Panc1 (cell line): ENCODE measurements around the gene GOLGB1.

Experiments used
- POLR2AphosphoS5 ChIP-seq: IDR thresholded peaks from 2 replicates; pipeline ENCODE4 v1.6.1; 2012; ENCODE audit warnings: mild to moderate bottlenecking, low read depth, low read length, moderate library complexity
- TF ChIP-seq, protein P1 (sequence below): fragments of 450-650 bp; IDR thresholded peaks from 2 replicates; pipeline ENCODE4 v1.5.1; 2017; ENCODE audit warnings: mild to moderate bottlenecking
- TF ChIP-seq, protein P2 (sequence below), 2 experiments: IDR thresholded peaks; 2 replicates each; pipeline ENCODE4 v1.6.1; 2011 to 2012; ENCODE audit warnings: low read depth in 2 of 2, control low read depth in 1 of 2, low read length in 1 of 2, mild to moderate bottlenecking in 1 of 2, moderate library complexity in 1 of 2; ENCODE audit not compliant: insufficient read depth in 1 of 2

DNA sequence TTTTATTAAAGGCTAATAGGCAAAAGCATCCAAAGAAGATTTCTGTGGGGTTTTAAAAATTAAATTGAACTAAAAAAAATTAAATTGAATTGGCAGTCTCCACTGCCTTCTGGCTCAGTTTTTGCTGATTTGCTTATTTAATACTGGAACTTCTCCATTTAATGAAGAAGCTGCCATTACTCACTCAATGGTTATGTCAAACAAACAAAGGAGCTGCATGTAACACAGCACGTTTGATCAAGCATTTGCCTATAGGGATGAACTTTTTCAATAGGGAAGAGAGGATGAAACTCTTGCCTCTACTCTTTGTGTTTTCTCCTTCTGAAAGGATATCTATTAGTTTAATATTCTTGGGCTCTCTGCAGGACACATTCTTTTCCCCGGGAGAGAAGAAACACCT is 84.1 kb downstream of the GOLGB1 start:
- TF ChIP-seq, protein P1, sequence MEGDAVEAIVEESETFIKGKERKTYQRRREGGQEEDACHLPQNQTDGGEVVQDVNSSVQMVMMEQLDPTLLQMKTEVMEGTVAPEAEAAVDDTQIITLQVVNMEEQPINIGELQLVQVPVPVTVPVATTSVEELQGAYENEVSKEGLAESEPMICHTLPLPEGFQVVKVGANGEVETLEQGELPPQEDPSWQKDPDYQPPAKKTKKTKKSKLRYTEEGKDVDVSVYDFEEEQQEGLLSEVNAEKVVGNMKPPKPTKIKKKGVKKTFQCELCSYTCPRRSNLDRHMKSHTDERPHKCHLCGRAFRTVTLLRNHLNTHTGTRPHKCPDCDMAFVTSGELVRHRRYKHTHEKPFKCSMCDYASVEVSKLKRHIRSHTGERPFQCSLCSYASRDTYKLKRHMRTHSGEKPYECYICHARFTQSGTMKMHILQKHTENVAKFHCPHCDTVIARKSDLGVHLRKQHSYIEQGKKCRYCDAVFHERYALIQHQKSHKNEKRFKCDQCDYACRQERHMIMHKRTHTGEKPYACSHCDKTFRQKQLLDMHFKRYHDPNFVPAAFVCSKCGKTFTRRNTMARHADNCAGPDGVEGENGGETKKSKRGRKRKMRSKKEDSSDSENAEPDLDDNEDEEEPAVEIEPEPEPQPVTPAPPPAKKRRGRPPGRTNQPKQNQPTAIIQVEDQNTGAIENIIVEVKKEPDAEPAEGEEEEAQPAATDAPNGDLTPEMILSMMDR: no peak
- TF ChIP-seq, protein P2, sequence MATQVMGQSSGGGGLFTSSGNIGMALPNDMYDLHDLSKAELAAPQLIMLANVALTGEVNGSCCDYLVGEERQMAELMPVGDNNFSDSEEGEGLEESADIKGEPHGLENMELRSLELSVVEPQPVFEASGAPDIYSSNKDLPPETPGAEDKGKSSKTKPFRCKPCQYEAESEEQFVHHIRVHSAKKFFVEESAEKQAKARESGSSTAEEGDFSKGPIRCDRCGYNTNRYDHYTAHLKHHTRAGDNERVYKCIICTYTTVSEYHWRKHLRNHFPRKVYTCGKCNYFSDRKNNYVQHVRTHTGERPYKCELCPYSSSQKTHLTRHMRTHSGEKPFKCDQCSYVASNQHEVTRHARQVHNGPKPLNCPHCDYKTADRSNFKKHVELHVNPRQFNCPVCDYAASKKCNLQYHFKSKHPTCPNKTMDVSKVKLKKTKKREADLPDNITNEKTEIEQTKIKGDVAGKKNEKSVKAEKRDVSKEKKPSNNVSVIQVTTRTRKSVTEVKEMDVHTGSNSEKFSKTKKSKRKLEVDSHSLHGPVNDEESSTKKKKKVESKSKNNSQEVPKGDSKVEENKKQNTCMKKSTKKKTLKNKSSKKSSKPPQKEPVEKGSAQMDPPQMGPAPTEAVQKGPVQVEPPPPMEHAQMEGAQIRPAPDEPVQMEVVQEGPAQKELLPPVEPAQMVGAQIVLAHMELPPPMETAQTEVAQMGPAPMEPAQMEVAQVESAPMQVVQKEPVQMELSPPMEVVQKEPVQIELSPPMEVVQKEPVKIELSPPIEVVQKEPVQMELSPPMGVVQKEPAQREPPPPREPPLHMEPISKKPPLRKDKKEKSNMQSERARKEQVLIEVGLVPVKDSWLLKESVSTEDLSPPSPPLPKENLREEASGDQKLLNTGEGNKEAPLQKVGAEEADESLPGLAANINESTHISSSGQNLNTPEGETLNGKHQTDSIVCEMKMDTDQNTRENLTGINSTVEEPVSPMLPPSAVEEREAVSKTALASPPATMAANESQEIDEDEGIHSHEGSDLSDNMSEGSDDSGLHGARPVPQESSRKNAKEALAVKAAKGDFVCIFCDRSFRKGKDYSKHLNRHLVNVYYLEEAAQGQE (IDR thresholded peaks at IDR 0.05; ENCODE audit: insufficient read depth in 1 of 2, low read depth in 2 of 2, low read length in 1 of 2): no peak
- no peak for TF ChIP-seq POLR2AphosphoS5
